HepG2 (cell line): ENCODE data around the gene SMPD1. TPM values are rescaled to one million over a fixed set of nuclear protein-coding genes. Genes with fewer than 3 reads are reported as not detected.

ENCODE experiments used
- CREB1 ChIP-seq, 2 experiments: fragments of 450-650 bp in 1 of 2; IDR thresholded peaks; 2 replicates each; pipeline ENCODE4 v1.6.1; 2016 to 2017; ENCODE audit warnings: control low read depth in 1 of 2, mild to moderate bottlenecking in 1 of 2, missing compliant biosample characterization in 1 of 2, missing genetic modification characterization in 1 of 2
- HMG20B ChIP-seq: conservative IDR thresholded peaks from 2 replicates; pipeline ENCODE4 v1.6.1; 2016; ENCODE audit warnings: missing genetic modification reagents, missing compliant biosample characterization
- KAT8 ChIP-seq: IDR thresholded peaks from 2 replicates; pipeline ENCODE4 v1.6.1; 2016; ENCODE audit warnings: missing genetic modification reagents, missing compliant biosample characterization
- MBD4 ChIP-seq: IDR thresholded peaks from 2 replicates; pipeline ENCODE4 v1.6.1; 2012; ENCODE audit warnings: low read length, inconsistent platforms, borderline replicate concordance
- NCOA5 ChIP-seq: sonication (generic); formaldehyde crosslinking; IDR thresholded peaks from 2 replicates; pipeline ENCODE4 v1.4.0; 2020; ENCODE audit warnings: missing genetic modification reagents
- NRL ChIP-seq: sonication (generic); formaldehyde crosslinking; IDR thresholded peaks from 2 replicates; pipeline ENCODE4 v1.5.0; 2020; ENCODE audit warnings: missing genetic modification reagents, mild to moderate bottlenecking, moderate library complexity, borderline replicate concordance
- PAX8 ChIP-seq: sonication (generic); formaldehyde crosslinking; IDR thresholded peaks from 2 replicates; pipeline ENCODE4 v1.8.0; 2022; ENCODE audit warnings: mild to moderate bottlenecking, missing genetic modification reagents, borderline replicate concordance
- PHB2 ChIP-seq: fragments of 450-650 bp; IDR thresholded peaks from 2 replicates; pipeline ENCODE4 v1.6.1; 2018; ENCODE audit not compliant: partially characterized antibody
- PHF21A ChIP-seq: sonication (generic); formaldehyde crosslinking; IDR thresholded peaks from 2 replicates; pipeline ENCODE4 v1.5.0; 2020; ENCODE audit warnings: mild to moderate bottlenecking, missing genetic modification reagents
- SOX5 ChIP-seq: IDR thresholded peaks from 2 replicates; pipeline ENCODE4 v1.6.1; 2016; ENCODE audit warnings: borderline replicate concordance
- SP1 ChIP-seq, 2 experiments: fragments of 450-650 bp in 1 of 2; sonication (generic) in 1 of 2; formaldehyde crosslinking in 1 of 2; IDR thresholded peaks; 2 replicates each; pipeline versions ENCODE4 v1.4.0 to v1.6.1; 2016 to 2020; ENCODE audit warnings: missing genetic modification reagents in 1 of 2
- ZNF20 ChIP-seq: sonication (generic); formaldehyde crosslinking; IDR thresholded peaks from 2 replicates; pipeline ENCODE4 v1.4.0; 2020; ENCODE audit warnings: mild to moderate bottlenecking, moderate library complexity, missing genetic modification reagents
- ZNF234 ChIP-seq: sonication (generic); formaldehyde crosslinking; conservative IDR thresholded peaks from 2 replicates; pipeline ENCODE4 v1.5.1; 2020; ENCODE audit warnings: mild to moderate bottlenecking, missing genetic modification reagents
- ZNF337 ChIP-seq: sonication (generic); formaldehyde crosslinking; IDR thresholded peaks from 2 replicates; pipeline ENCODE4 v1.5.1; 2020; ENCODE audit warnings: missing genetic modification reagents, low read depth, mild to moderate bottlenecking, borderline replicate concordance
- ZNF589 ChIP-seq: sonication (generic); formaldehyde crosslinking; conservative IDR thresholded peaks from 2 replicates; pipeline ENCODE4 v1.8.0; 2022; ENCODE audit warnings: mild to moderate bottlenecking, moderate library complexity, missing genetic modification reagents
- ZNF629 ChIP-seq: sonication (generic); formaldehyde crosslinking; conservative IDR thresholded peaks from 2 replicates; pipeline ENCODE4 v1.5.0; 2020; ENCODE audit warnings: missing genetic modification reagents
- ZNF782 ChIP-seq: sonication (generic); formaldehyde crosslinking; IDR thresholded peaks from 2 replicates; pipeline ENCODE4 v1.4.0; 2020; ENCODE audit warnings: missing genetic modification reagents, mild to moderate bottlenecking, borderline replicate concordance
- ZNF788 ChIP-seq: sonication (generic); formaldehyde crosslinking; IDR thresholded peaks from 2 replicates; pipeline ENCODE4 v1.5.0; 2020; ENCODE audit warnings: mild to moderate bottlenecking, missing genetic modification reagents, borderline replicate concordance
- ZNF850 ChIP-seq: sonication (generic); formaldehyde crosslinking; conservative IDR thresholded peaks from 2 replicates; pipeline ENCODE4 v1.9.0; 2021; ENCODE audit warnings: mild to moderate bottlenecking, missing genetic modification reagents
- polyA plus RNA-seq, 8 experiments: library from polyadenylated mRNA; depleted of rRNA in 3 of 8; stranded (reverse) in 7 of 8; unstranded in 1 of 8; fragments of >200 nt; fragmentation: Illumina TruSeq in 4 of 8; extraction: Trizol in 4 of 8; gene quantifications; 2 replicates each; pipeline versions ENCODE4 v1.2.1 to v1.2.3, GENCODE V29; 2011 to 2016; ENCODE audit warnings: low read depth in 4 of 8, missing spikeins in 1 of 8, mixed read lengths in 1 of 8; ENCODE audit not compliant: insufficient read depth in 1 of 8
- total RNA-seq, 5 experiments: library from RNA; depleted of rRNA; stranded (reverse); fragments of >200 nt; fragmentation: Illumina TruSeq; extraction: Trizol; gene quantifications; 2 replicates each; pipeline ENCODE4 v1.2.3, GENCODE V29; 2016; ENCODE audit warnings: low read depth in 1 of 5
- TF ChIP-seq, protein P1 (sequence below): IDR thresholded peaks from 2 replicates; pipeline ENCODE4 v1.6.1; 2016
- TF ChIP-seq, protein P2 (sequence below): sonication (generic); formaldehyde crosslinking; conservative IDR thresholded peaks from 2 replicates; pipeline ENCODE4 v1.8.0; 2022; ENCODE audit warnings: low read depth, missing genetic modification reagents
- TF ChIP-seq, protein P3 (sequence below): sonication (generic); formaldehyde crosslinking; IDR thresholded peaks from 2 replicates; pipeline ENCODE4 v1.4.0; 2020; ENCODE audit warnings: missing genetic modification reagents
- TF ChIP-seq, protein P4 (sequence below): sonication (generic); formaldehyde crosslinking; IDR thresholded peaks from 2 replicates; pipeline ENCODE4 v1.5.0; 2020; ENCODE audit warnings: missing genetic modification reagents, mild to moderate bottlenecking, borderline replicate concordance

The SMPD1 gene
- total and polyA plus RNA-seq, 2 of the 13 experiments (the other 11 are each of a cell fraction or from before 2014, with no cell fraction given), result 6.3 to 8.4 TPM

DNA sequence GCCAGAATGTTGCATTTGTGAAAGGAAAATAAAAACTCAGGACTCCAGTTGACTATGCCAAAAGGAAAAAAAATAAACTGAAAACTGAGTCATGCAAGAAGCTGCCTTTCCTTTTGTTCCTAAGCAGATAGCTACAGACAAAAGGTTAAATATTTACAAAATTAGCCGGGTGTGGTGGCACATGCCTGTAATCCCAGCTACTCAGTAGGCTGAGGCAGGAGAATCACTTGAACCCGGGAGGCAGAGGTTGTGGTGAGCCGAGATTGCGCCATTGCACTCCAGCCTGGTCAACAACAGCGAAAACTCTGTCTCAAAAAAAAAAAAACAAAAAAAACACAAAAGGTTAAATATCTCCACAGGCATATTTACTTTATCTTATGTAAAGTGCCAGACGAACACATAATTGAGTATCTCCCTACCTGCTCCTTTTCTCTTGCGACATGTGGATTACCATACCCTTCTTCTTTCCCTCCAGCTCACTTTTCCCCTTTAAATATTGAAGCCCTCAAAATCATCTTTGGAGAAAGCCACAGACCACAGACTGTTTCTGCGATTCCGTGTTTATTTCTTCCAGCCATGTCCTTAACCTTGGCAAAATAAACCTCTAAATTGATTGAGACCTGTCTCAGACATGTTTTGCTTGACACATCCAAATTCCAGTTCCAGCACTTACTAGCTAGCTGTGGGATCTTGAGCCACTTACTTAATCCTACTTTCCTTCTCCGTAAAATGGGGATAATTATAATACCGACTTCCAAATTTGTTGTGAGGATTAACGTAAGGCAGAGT, 2.3 kb upstream of the SMPD1 start (continued):
- TF ChIP-seq ZNF589 (CRISPR knock-in tag), result no peak
- TF ChIP-seq NRL (CRISPR knock-in tag), result no peak
- 0 out of 2 replicates have a peak, but pooled peaks have one; percentile 49 for TF ChIP-seq HMG20B (CRISPR knock-in tag)
- TF ChIP-seq PAX8 (CRISPR knock-in tag), result no peak
- TF ChIP-seq, protein P1, sequence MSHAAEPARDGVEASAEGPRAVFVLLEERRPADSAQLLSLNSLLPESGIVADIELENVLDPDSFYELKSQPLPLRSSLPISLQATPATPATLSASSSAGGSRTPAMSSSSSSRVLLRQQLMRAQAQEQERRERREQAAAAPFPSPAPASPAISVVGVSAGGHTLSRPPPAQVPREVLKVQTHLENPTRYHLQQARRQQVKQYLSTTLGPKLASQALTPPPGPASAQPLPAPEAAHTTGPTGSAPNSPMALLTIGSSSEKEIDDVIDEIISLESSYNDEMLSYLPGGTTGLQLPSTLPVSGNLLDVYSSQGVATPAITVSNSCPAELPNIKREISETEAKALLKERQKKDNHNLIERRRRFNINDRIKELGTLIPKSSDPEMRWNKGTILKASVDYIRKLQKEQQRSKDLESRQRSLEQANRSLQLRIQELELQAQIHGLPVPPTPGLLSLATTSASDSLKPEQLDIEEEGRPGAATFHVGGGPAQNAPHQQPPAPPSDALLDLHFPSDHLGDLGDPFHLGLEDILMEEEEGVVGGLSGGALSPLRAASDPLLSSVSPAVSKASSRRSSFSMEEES (CRISPR knock-in tag), result no peak
- no peak for TF ChIP-seq KAT8
- TF ChIP-seq ZNF788, result no peak
- TF ChIP-seq, protein P2, sequence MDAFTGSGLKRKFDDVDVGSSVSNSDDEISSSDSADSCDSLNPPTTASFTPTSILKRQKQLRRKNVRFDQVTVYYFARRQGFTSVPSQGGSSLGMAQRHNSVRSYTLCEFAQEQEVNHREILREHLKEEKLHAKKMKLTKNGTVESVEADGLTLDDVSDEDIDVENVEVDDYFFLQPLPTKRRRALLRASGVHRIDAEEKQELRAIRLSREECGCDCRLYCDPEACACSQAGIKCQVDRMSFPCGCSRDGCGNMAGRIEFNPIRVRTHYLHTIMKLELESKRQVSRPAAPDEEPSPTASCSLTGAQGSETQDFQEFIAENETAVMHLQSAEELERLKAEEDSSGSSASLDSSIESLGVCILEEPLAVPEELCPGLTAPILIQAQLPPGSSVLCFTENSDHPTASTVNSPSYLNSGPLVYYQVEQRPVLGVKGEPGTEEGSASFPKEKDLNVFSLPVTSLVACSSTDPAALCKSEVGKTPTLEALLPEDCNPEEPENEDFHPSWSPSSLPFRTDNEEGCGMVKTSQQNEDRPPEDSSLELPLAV (CRISPR knock-in tag), result no peak
- no peak for TF ChIP-seq CREB1 (IDR thresholded peaks at IDR 0.05)
- 0 out of 2 replicates have a peak, but pooled peaks have one; percentile 30 for TF ChIP-seq CREB1 (CRISPR knock-in tag; IDR thresholded peaks at IDR 0.05)
- TF ChIP-seq, protein P3, sequence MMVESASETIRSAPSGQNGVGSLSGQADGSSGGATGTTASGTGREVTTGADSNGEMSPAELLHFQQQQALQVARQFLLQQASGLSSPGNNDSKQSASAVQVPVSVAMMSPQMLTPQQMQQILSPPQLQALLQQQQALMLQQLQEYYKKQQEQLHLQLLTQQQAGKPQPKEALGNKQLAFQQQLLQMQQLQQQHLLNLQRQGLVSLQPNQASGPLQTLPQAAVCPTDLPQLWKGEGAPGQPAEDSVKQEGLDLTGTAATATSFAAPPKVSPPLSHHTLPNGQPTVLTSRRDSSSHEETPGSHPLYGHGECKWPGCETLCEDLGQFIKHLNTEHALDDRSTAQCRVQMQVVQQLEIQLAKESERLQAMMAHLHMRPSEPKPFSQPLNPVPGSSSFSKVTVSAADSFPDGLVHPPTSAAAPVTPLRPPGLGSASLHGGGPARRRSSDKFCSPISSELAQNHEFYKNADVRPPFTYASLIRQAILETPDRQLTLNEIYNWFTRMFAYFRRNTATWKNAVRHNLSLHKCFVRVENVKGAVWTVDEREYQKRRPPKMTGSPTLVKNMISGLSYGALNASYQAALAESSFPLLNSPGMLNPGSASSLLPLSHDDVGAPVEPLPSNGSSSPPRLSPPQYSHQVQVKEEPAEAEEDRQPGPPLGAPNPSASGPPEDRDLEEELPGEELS (CRISPR knock-in tag), result peak; percentile 73
- no peak for TF ChIP-seq PHB2
- TF ChIP-seq ZNF337, result no peak
- TF ChIP-seq SP1 (IDR thresholded peaks at IDR 0.05), result no peak
- no peak for TF ChIP-seq SP1 (CRISPR knock-in tag; IDR thresholded peaks at IDR 0.05)
- TF ChIP-seq ZNF629 (CRISPR knock-in tag), result 0 out of 2 replicates have a peak, but pooled peaks have one; percentile 22
- TF ChIP-seq, protein P4, sequence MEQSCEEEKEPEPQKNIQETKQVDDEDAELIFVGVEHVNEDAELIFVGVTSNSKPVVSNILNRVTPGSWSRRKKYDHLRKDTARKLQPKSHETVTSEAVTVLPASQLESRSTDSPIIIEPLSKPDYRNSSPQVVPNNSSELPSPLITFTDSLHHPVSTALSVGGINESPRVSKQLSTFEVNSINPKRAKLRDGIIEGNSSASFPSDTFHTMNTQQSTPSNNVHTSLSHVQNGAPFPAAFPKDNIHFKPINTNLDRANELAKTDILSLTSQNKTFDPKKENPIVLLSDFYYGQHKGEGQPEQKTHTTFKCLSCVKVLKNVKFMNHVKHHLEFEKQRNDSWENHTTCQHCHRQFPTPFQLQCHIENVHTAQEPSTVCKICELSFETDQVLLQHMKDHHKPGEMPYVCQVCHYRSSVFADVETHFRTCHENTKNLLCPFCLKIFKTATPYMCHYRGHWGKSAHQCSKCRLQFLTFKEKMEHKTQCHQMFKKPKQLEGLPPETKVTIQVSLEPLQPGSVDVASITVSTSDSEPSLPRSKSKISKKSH (CRISPR knock-in tag), result no peak
- TF ChIP-seq NCOA5, result no peak
- TF ChIP-seq PHF21A, result peak; percentile 38; the same call in 1 of the 2 replicates
- TF ChIP-seq ZNF234 (CRISPR knock-in tag), result no peak
- TF ChIP-seq ZNF782 (CRISPR knock-in tag), result no peak
- no peak for TF ChIP-seq ZNF20
- no peak for TF ChIP-seq MBD4
- TF ChIP-seq ZNF850 (CRISPR knock-in tag), result no peak
- TF ChIP-seq SOX5 (CRISPR knock-in tag), result peak; percentile 87
